Cardiac fibroblast (primary cell): Measurements from ENCODE around the gene GRK5.

Experiments
- DNase-seq, 2 donors: peaks; one replicate each; pipeline versions ENCODE4 v3.0.0 to v3.0.0-alpha.2; 2010; ENCODE audit warnings: low read depth in 2 of 2
- H3K4me3 ChIP-seq, 2 donors: replicated peaks in 1 of 2; 1 replicate in 1 of 2; 2 replicates in 1 of 2; pipeline ENCODE4 v1.5.1; 2011; ENCODE audit warnings: low read depth in 2 of 2, low read length in 2 of 2, mild to moderate bottlenecking in 2 of 2, moderate library complexity in 1 of 2
- CTCF ChIP-seq: IDR thresholded peaks from one replicate; pipeline ENCODE4 v1.5.1; 2011; ENCODE audit warnings: low read depth, mild to moderate bottlenecking, low read length, inconsistent platforms

GRK5 gene

DNA sequence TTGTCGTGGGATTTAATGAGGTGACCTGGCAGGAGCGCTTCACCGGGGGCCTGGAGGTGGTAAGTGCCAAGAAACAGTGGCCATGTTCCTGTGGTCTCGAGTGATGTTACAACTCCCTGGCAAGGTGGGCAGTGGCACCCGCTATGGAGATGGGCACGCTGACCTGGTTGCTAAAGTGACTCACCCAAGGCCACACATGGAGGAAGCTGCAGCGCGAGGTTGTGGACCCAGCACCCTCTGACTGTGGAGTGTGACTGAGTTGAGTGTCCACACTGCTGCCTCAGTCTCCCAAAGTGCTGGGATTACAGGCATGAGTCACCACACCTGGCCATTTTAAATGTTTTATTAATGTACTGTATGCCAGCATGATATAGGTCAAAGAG is 261.9 kb downstream of the GRK5 start:
- TF ChIP-seq CTCF: no peak
- H3K4me3 ChIP-seq: no peak overlapping the region
- no peak for DNase-seq

- DNase-seq: no peak
Observed at GRCh38 chr10:119469846-119470245, 262.5 kb downstream of the GRK5 start.

GRCh38 chr10:119470920-119471702 is 263.7 kb downstream of the GRK5 start:
- no peak overlapping the region for H3K4me3 ChIP-seq
- no peak for TF ChIP-seq CTCF
- DNase-seq: no peak

More at GRCh38 chr10:119469846-119470245, 262.5 kb downstream of the GRK5 start:
- TF ChIP-seq CTCF: no peak
- no peak overlapping the region for H3K4me3 ChIP-seq

DNA sequence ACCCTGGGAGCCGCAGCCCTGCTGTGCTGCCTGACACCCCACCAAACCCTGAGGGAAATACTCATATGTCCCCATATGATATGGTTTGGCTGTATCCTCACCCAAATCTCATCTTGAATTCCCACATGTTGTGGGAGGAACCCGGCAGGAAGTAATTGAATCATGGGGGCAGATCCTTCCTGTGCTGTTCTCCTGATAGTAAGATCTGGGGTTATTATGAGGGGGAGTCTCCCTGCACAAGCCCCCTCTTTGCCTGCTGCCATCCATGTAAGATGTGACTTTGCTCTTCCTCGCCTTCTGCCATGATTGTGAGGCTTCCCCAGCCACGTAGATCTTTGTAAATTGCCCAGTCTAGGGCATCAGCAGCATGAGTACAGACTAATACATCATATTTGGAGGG is 266.4 kb downstream of the GRK5 start:
- no peak for DNase-seq
- no peak for TF ChIP-seq CTCF
- H3K4me3 ChIP-seq: no peak overlapping the region

DNA sequence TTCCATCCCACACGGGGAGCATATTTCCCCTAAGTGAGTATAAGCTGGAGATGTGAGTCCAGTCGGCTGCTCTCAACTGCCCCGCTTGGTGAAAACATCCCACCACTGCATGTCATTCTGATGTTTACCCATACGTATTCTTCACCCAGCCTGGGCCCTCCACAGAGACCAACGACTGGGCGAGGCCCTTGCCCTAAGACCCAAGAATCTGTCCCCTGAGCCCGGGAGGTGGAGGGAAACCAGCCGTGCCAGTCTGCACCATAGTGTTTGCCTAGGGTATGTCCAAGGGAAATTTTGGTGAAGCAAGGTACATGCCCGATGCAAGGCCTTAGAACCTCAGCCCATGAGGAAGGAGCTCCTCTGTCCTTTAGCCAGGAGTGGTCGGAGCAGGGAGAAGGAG is 267.2 kb downstream of the GRK5 start:
- no peak for DNase-seq
- H3K4me3 ChIP-seq: no peak overlapping the region
- TF ChIP-seq CTCF: no peak

DNA sequence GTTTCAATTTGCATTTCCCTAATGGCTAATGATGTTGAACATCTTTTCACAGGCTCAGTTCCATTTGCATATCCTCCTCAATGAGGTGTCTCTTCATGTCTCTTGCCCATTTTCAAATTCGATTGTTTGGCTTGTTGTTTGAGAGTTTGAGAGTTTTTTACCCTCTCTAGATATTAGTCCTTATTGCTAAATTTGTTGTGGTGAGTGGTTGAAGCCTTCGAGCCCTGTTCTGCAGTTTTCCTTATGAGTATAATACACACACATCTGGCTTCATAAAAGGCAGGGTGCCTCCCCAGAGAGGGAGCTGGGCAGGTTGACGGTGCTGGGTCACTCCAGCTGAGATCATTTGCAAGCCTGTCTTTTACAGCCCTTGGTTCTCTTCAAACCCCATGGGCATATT is 270.1 kb downstream of the GRK5 start:
- TF ChIP-seq CTCF: no peak
- no peak overlapping the region for H3K4me3 ChIP-seq
- no peak for DNase-seq
